Motor neuron (in vitro differentiated cells): ENCODE data around the gene KRTAP19-1. TPM values are rescaled to one million over a fixed set of nuclear protein-coding genes. Genes with fewer than 3 reads are reported as not detected.
"Not testable (repeated sequence)": the region's sequence is repeated elsewhere in the genome, so short reads cannot be mapped to it uniquely, and the experiment has no call there.

Source experiments
- ATAC-seq, 8 experiments: fragments of 200-7000 bp; cut with Tn5 transposase; replicated peaks in 6 of 8; 2 replicates each; pipeline ENCODE4 v1.8.0; 2021; ENCODE audit warnings: mild to moderate bottlenecking in 8 of 8, moderate library complexity in 8 of 8
- H3K27ac ChIP-seq, 2 donors: fragments of 250-450 bp; sonication (Bioruptor Pico); 2 replicates each; pipeline ENCODE4 v1.9.0; 2021; ENCODE audit warnings: antibody characterized with exemption in 2 of 2, mild to moderate bottlenecking in 2 of 2, moderate library complexity in 1 of 2
- H3K4me1 ChIP-seq, 2 donors: fragments of 250-450 bp; sonication (Bioruptor Pico); replicated peaks in 1 of 2; 2 replicates each; pipeline ENCODE4 v1.6.1; 2021; ENCODE audit warnings: antibody characterized with exemption in 2 of 2, mild to moderate bottlenecking in 2 of 2, moderate library complexity in 1 of 2
- H3K4me3 ChIP-seq, 5 donors: fragments of 250-450 bp; sonication (Bioruptor Pico); 2 replicates each; pipeline ENCODE4 v1.9.0; 2021; ENCODE audit warnings: antibody characterized with exemption in 5 of 5, mild to moderate bottlenecking in 5 of 5, moderate library complexity in 4 of 5
- WGBS, 10 experiments: fragments of 450-650 bp; shearing (Covaris generic); methylation state at CpG; one replicate each; pipeline ENCODE4 v1.0.0; 2022; 5-methylcytosine and 5-hydroxymethylcytosine counted together
- in situ Hi-C, 9 experiments: fragments of 400-800 bp; cut with MboI; loops; one replicate each; pipeline ENCODE4 v1.15.0; 2021; ENCODE audit warnings: low sequenced_read_pairs in 9 of 9, low pct_unique_long_range_greater_than_20kb in 2 of 9; ENCODE audit not compliant: unreplicated experiment in 9 of 9
- total RNA-seq, 8 experiments: library from RNA; unstranded; fragments of 300-600 nt; gene quantifications; 2 replicates each; pipeline versions ENCODE4 v1.2.3 to v1.2.4, GENCODE V29; 2022

The KRTAP19-1 gene
- under 1 TPM in 1 of 8 experiments, not detected in 7; 0.76 TPM for total RNA-seq

- peak in 1 of 8 experiments; percentile 21 for ATAC-seq
- WGBS, 10 experiments = 7 to 100% (median 80%) methylated on average over 1 to 7 of the region's 7 CpGs; no CpG with 5 or more reads in 3 of the 10 experiments
- Histone ChIP-seq H3K27ac (no peak within 1 kb of the TSS), H3K4me1 (no peaks in the 10 kb centered on the region), H3K4me3 (no peak within 1 kb of the TSS)
- in situ Hi-C loops = no loop called here
Measured at GRCh38 chr21:30480145-30480544, at the start of gene KRTAP19-1. KRTAP19-1 (minus strand) TSS chr21:30480367; CDS start chr21:30480317, 50 bp downstream.

- ATAC-seq = no peak
- H3K4me3 ChIP-seq = no peak overlapping the region
- WGBS, 10 experiments = 0 to 100% (median 17%) methylated on average over 1 of the region's 1 CpG; no CpG with 5 or more reads in 5 of the 10 experiments
- H3K4me1 ChIP-seq = no peaks in the 10 kb centered on the region
- H3K27ac ChIP-seq = no peak overlapping the region
- in situ Hi-C loops = no loop called here
Measured at GRCh38 chr21:30518876-30519275, 38.7 kb upstream of the KRTAP19-1 start.

GRCh38 chr21:30515681-30516080 lies 35.5 kb upstream of the KRTAP19-1 start:
- Histone ChIP-seq H3K4me1 (no peaks in the 10 kb centered on the region), H3K4me3 (no peak overlapping the region), H3K27ac (no peak overlapping the region)
- no peak for ATAC-seq
- in situ Hi-C loops = no loop called here
- WGBS, 10 experiments = 0 to 100% (median 25%) methylated on average over 1 of the region's 1 CpG; no CpG with 5 or more reads in 5 of the 10 experiments

GRCh38 chr21:30505621-30506205 lies 25.5 kb upstream of the KRTAP19-1 start:
- ATAC-seq, in situ Hi-C loops, H3K27ac ChIP-seq, H3K4me3 ChIP-seq, H3K4me1 ChIP-seq: not testable (repeated sequence)
- WGBS, 10 experiments = 0 to 100% (median 11%) methylated on average over 1 to 4 of the region's 4 CpGs; no CpG with 5 or more reads in 2 of the 10 experiments

- H3K27ac ChIP-seq = no peak within 1 kb of the TSS
- in situ Hi-C loops = no loop called here
- H3K4me1 ChIP-seq = no peaks in the 10 kb centered on the region
- WGBS, 10 experiments = 4 to 100% (median 56%) methylated on average over 1 to 6 of the region's 6 CpGs; no CpG with 5 or more reads in 1 of the 10 experiments
- ATAC-seq = peak in 1 of 8 experiments; percentile 34
- no peak within 1 kb of the TSS for H3K4me3 ChIP-seq
Measured at GRCh38 chr21:30502041-30502440, 21.9 kb upstream of the KRTAP19-1 start, which contains the start of gene KRTAP19-5. KRTAP19-5 (minus strand) TSS chr21:30502141; CDS start chr21:30502090, 51 bp downstream.

GRCh38 chr21:30497065-30497464 lies 16.9 kb upstream of the KRTAP19-1 start, which contains the start of gene KRTAP19-4:
KRTAP19-4 (minus strand) TSS chr21:30497165; CDS start chr21:30497110, 55 bp downstream.
- in situ Hi-C loops = no loop called here
- no peak within 1 kb of the TSS for H3K4me3 ChIP-seq
- H3K4me1 ChIP-seq = no peaks in the 10 kb centered on the region
- no peak for ATAC-seq
- no peak within 1 kb of the TSS for H3K27ac ChIP-seq
- 0 to 100% (median 83%) methylated on average over 1 to 4 of the region's 4 CpGs; no CpG with 5 or more reads in 2 of the 10 experiments for WGBS, 10 experiments

- Histone ChIP-seq H3K4me1 (no peaks in the 10 kb centered on the region), H3K27ac (no peak within 1 kb of the TSS), H3K4me3 (no peak within 1 kb of the TSS)
- WGBS, 10 experiments = 0 to 100% (median 83%) methylated on average over 1 to 2 of the region's 2 CpGs; no CpG with 5 or more reads in 1 of the 10 experiments
- ATAC-seq = peak in 1 of 8 experiments; percentile 61
- in situ Hi-C loops = no loop called here
Measured at GRCh38 chr21:30491963-30492428, 11.8 kb upstream of the KRTAP19-1 start, which contains the start of gene KRTAP19-3. KRTAP19-3 (minus strand) TSS chr21:30492013; CDS start chr21:30491957, 56 bp downstream.

GRCh38 chr21:30487336-30487735 lies 7.2 kb upstream of the KRTAP19-1 start, which contains the start of gene KRTAP19-2:
KRTAP19-2 (minus strand) TSS chr21:30487436; CDS start chr21:30487348, 88 bp downstream.
- ATAC-seq = no peak
- Histone ChIP-seq H3K4me3 (no peak within 1 kb of the TSS), H3K4me1 (no peaks in the 10 kb centered on the region), H3K27ac (no peak within 1 kb of the TSS)
- WGBS, 10 experiments = 0 to 100% (median 93%) methylated on average over 1 to 2 of the region's 2 CpGs; no CpG with 5 or more reads in 5 of the 10 experiments
- in situ Hi-C loops = no loop called here

GRCh38 chr21:30486180-30486579 lies 6.0 kb upstream of the KRTAP19-1 start:
- H3K27ac ChIP-seq = no peak overlapping the region
- no peak for ATAC-seq
- 0 to 100% (median 78%) methylated on average over 1 to 2 of the region's 2 CpGs; no CpG with 5 or more reads in 4 of the 10 experiments for WGBS, 10 experiments
- H3K4me3 ChIP-seq = no peak overlapping the region
- no peaks in the 10 kb centered on the region for H3K4me1 ChIP-seq
- in situ Hi-C loops = no loop called here

GRCh38 chr21:30482130-30482529 lies 2.0 kb upstream of the KRTAP19-1 start:
- in situ Hi-C loops = no loop called here
- Histone ChIP-seq H3K4me3 (no peak overlapping the region), H3K4me1 (no peaks in the 10 kb centered on the region), H3K27ac (no peak overlapping the region)
- no peak for ATAC-seq
- 0 to 100% (median 79%) methylated on average over 1 to 2 of the region's 2 CpGs; no CpG with 5 or more reads in 1 of the 10 experiments for WGBS, 10 experiments

- no peak overlapping the region for H3K27ac ChIP-seq
- no peaks in the 10 kb centered on the region for H3K4me1 ChIP-seq
- H3K4me3 ChIP-seq = no peak overlapping the region
- ATAC-seq = no peak
- in situ Hi-C loops = no loop called here
- WGBS, 10 experiments = 13 to 100% (median 94%) methylated on average over 2 to 4 of the region's 4 CpGs; no CpG with 5 or more reads in 1 of the 10 experiments
Measured at GRCh38 chr21:30479259-30479658, 908 bp downstream of the KRTAP19-1 start.

- ATAC-seq = no peak
- in situ Hi-C loops = no loop called here
- WGBS, 10 experiments = 0 to 100% (median 40%) methylated on average over 1 to 3 of the region's 3 CpGs; no CpG with 5 or more reads in 1 of the 10 experiments
- no peaks in the 10 kb centered on the region for H3K4me1 ChIP-seq
- H3K27ac ChIP-seq = no peak overlapping the region
- no peak overlapping the region for H3K4me3 ChIP-seq
Measured at GRCh38 chr21:30478004-30478403, 2.2 kb downstream of the KRTAP19-1 start.

- Histone ChIP-seq H3K27ac (peak overlapping the region; percentile 24 to 26), H3K4me3 (no peak overlapping the region), H3K4me1 (peaks cover 17 to 24% of the 10 kb centered on the region in 2 donors)
- peak in 5 of 8 experiments; percentile 88 to 95 (median 89) for ATAC-seq
- in situ Hi-C loops = no loop called here
- 0 to 83% (median 41%) methylated on average over 1 to 5 of the region's 6 CpGs for WGBS, 10 experiments
Measured at GRCh38 chr21:30468900-30469714, 11.1 kb downstream of the KRTAP19-1 start.
